ENCODE results near the gene SERPINI1.

GRCh38 chr3:167835953-167836352, 100.4 kb downstream of the SERPINI1 start:
- TF ChIP-seq, protein P1, sequence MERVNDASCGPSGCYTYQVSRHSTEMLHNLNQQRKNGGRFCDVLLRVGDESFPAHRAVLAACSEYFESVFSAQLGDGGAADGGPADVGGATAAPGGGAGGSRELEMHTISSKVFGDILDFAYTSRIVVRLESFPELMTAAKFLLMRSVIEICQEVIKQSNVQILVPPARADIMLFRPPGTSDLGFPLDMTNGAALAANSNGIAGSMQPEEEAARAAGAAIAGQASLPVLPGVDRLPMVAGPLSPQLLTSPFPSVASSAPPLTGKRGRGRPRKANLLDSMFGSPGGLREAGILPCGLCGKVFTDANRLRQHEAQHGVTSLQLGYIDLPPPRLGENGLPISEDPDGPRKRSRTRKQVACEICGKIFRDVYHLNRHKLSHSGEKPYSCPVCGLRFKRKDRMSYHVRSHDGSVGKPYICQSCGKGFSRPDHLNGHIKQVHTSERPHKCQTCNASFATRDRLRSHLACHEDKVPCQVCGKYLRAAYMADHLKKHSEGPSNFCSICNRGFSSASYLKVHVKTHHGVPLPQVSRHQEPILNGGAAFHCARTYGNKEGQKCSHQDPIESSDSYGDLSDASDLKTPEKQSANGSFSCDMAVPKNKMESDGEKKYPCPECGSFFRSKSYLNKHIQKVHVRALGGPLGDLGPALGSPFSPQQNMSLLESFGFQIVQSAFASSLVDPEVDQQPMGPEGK (CRISPR knock-in tag; IDR thresholded peaks at IDR 0.05; ENCODE audit: borderline replicate concordance) = no peak
- TF ChIP-seq ESRRG (CRISPR knock-in tag; IDR thresholded peaks at IDR 0.05) (no peak), ZC3H10 (CRISPR knock-in tag; IDR thresholded peaks at IDR 0.05) (no peak), OSR1 (CRISPR knock-in tag; IDR thresholded peaks at IDR 0.05) (no peak), ZNF70 (CRISPR knock-in tag; IDR thresholded peaks at IDR 0.05) (no peak), GLIS3 (CRISPR knock-in tag; IDR thresholded peaks at IDR 0.05) (no peak), CSDC2 (CRISPR knock-in tag; IDR thresholded peaks at IDR 0.05) (no peak), POU6F1 (CRISPR knock-in tag; IDR thresholded peaks at IDR 0.05; ENCODE audit: borderline replicate concordance, low read depth) (no peak), ZFP3 (CRISPR knock-in tag; IDR thresholded peaks at IDR 0.05) (no peak)
- TF ChIP-seq, protein P2, sequence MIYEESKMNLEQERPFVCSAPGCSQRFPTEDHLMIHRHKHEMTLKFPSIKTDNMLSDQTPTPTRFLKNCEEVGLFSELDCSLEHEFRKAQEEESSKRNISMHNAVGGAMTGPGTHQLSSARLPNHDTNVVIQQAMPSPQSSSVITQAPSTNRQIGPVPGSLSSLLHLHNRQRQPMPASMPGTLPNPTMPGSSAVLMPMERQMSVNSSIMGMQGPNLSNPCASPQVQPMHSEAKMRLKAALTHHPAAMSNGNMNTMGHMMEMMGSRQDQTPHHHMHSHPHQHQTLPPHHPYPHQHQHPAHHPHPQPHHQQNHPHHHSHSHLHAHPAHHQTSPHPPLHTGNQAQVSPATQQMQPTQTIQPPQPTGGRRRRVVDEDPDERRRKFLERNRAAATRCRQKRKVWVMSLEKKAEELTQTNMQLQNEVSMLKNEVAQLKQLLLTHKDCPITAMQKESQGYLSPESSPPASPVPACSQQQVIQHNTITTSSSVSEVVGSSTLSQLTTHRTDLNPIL (CRISPR knock-in tag; IDR thresholded peaks at IDR 0.05; ENCODE audit: low read depth) = no peak

Data from SK-N-SH treated with all-trans-retinoic acid at 6 μM for 48 hours (cell line).